Fibroblast of lung (primary cell): Measurements from ENCODE around the gene SLC13A3. TPM values are rescaled to one million over a fixed set of nuclear protein-coding genes. Genes with fewer than 3 reads are reported as not detected.

Experiments
- DNase-seq, 2 donors: peaks; one replicate each; pipeline versions ENCODE4 v3.0.0 to v3.0.0-alpha.2; 2010; ENCODE audit warnings: low read depth in 2 of 2
- H2AFZ ChIP-seq: 2 replicates; pipeline ENCODE4 v1.5.1; 2012; ENCODE audit warnings: low read length, control low read depth, inconsistent platforms
- H3K27ac ChIP-seq: 2 replicates; pipeline ENCODE4 v1.5.1; 2011; ENCODE audit warnings: low read length, control low read depth; ENCODE audit not compliant: insufficient read depth
- H3K27me3 ChIP-seq: 2 replicates; pipeline ENCODE4 v1.5.1; 2011; ENCODE audit warnings: mild to moderate bottlenecking, low read length; ENCODE audit not compliant: control insufficient read depth, insufficient read depth
- H3K36me3 ChIP-seq: 2 replicates; pipeline ENCODE4 v1.5.1; 2011; ENCODE audit warnings: low read length; ENCODE audit not compliant: control insufficient read depth, insufficient read depth
- H3K4me1 ChIP-seq: 2 replicates; pipeline ENCODE4 v1.5.1; 2011; ENCODE audit warnings: low read length; ENCODE audit not compliant: control insufficient read depth, insufficient read depth; ENCODE audit errors: extremely low read depth
- H3K4me2 ChIP-seq: 2 replicates; pipeline ENCODE4 v1.5.1; 2011; ENCODE audit warnings: low read length, control low read depth; ENCODE audit not compliant: insufficient read depth; ENCODE audit errors: extremely low read depth
- H3K4me3 ChIP-seq, 4 experiments: fragments of 200-600 bp in 1 of 4; sonication (generic) in 1 of 4; replicated peaks in 1 of 4; 2 replicates each; pipeline ENCODE4 v1.5.1; 2011 to 2016; ENCODE audit warnings: low read length in 4 of 4, low read depth in 3 of 4, mild to moderate bottlenecking in 3 of 4, control low read depth in 2 of 4, inconsistent platforms in 1 of 4, mixed read lengths in 1 of 4; ENCODE audit not compliant: insufficient read depth in 1 of 4; ENCODE audit errors: control extremely low read depth in 1 of 4
- H3K79me2 ChIP-seq: 2 replicates; pipeline ENCODE4 v1.5.1; 2012; ENCODE audit warnings: mild to moderate bottlenecking, low read length, inconsistent platforms; ENCODE audit not compliant: control insufficient read depth, insufficient read depth
- H3K9ac ChIP-seq: 2 replicates; pipeline ENCODE4 v1.5.1; 2011; ENCODE audit warnings: mild to moderate bottlenecking, low read length, control low read depth; ENCODE audit not compliant: insufficient read depth
- H3K9me3 ChIP-seq: 2 replicates; pipeline ENCODE4 v1.5.1; 2012; ENCODE audit warnings: low read depth, low read length; ENCODE audit not compliant: control insufficient read depth, insufficient read depth
- H4K20me1 ChIP-seq: 2 replicates; pipeline ENCODE4 v1.5.1; 2011; ENCODE audit warnings: low read length; ENCODE audit not compliant: control insufficient read depth, insufficient read depth; ENCODE audit errors: extremely low read depth
- EZH2 ChIP-seq: IDR thresholded peaks from 2 replicates; pipeline ENCODE4 v1.5.1; 2012; ENCODE audit warnings: low read length, control low read depth, mild to moderate bottlenecking; ENCODE audit errors: missing control alignments
- polyA plus RNA-seq, 2 donors: library from polyadenylated mRNA; depleted of rRNA in 1 of 2; stranded (reverse) in 1 of 2; unstranded in 1 of 2; fragments of >200 nt; gene quantifications; 2 replicates each; pipeline ENCODE4 v1.2.1, GENCODE V29; 2011 to 2012; ENCODE audit warnings: missing spikeins in 1 of 2
- total RNA-seq: library from RNA; depleted of rRNA; stranded (reverse); fragments of >200 nt; gene quantifications from 2 replicates; pipeline ENCODE4 v1.2.1, GENCODE V29; 2014
- TF ChIP-seq, protein P1 (sequence below), 2 donors: IDR thresholded peaks in 1 of 2; conservative IDR thresholded peaks in 1 of 2; 1 replicate in 1 of 2; 2 replicates in 1 of 2; pipeline ENCODE4 v1.5.1; 2011 to 2012; ENCODE audit warnings: low read length in 2 of 2, control low read depth in 1 of 2, inconsistent platforms in 1 of 2, low read depth in 1 of 2, mild to moderate bottlenecking in 1 of 2

Gene SLC13A3
- total and polyA plus RNA-seq, 2 donors (not counting 1 experiment from before 2014, with no cell fraction given) = 2.2 to 5.6 TPM

DNA sequence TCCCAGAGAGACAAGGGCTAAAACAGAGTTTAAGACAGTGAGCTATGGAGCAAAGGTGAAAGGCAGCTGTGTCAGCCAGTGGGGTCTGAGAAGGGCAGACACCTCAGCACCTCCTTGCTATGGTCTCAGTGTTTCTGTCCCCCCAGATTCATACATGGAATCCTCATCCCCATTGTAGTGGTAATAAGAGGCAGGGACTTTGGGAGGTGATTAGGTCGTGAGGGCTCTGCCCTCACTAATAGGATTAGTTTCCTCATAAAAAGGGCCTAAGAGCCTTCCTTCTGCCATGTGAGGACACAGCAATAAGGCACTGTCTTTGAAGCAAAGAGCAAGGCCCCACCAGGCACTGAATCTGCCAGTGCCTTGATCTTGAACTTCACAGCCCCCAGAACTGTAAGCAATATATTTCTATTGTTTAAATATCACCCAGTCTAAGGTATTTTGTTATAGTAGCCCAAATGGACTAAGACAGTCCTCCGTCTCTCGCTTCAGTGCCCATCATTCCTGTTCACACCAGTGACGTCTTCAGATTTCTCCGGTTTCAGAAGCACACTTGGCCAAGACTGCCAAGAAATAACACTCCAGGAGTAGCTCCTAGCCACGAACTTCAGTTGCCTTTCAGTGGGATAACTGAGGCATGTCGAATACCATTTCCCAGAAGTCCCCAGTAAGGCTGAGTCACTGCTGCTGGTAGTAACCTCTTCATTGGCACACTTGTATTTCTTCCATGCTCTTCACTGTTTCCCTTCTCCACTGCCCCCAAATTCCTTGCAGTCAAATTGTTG is 32.8 kb downstream of the SLC13A3 start:
- Histone ChIP-seq H3K27me3 (no peaks in the 10 kb centered on the region), H3K4me2 (no peak overlapping the region), H3K4me1 (no peaks in the 10 kb centered on the region), H4K20me1 (no peaks in the 10 kb centered on the region), H3K9ac (no peak overlapping the region), H3K36me3 (no peaks in the 10 kb centered on the region), H2AFZ (no peak overlapping the region), H3K4me3 (no peak overlapping the region), H3K9me3 (no peaks in the 10 kb centered on the region), H3K27ac (no peak overlapping the region), H3K79me2 (no peaks in the 10 kb centered on the region)
- TF ChIP-seq, protein P1, sequence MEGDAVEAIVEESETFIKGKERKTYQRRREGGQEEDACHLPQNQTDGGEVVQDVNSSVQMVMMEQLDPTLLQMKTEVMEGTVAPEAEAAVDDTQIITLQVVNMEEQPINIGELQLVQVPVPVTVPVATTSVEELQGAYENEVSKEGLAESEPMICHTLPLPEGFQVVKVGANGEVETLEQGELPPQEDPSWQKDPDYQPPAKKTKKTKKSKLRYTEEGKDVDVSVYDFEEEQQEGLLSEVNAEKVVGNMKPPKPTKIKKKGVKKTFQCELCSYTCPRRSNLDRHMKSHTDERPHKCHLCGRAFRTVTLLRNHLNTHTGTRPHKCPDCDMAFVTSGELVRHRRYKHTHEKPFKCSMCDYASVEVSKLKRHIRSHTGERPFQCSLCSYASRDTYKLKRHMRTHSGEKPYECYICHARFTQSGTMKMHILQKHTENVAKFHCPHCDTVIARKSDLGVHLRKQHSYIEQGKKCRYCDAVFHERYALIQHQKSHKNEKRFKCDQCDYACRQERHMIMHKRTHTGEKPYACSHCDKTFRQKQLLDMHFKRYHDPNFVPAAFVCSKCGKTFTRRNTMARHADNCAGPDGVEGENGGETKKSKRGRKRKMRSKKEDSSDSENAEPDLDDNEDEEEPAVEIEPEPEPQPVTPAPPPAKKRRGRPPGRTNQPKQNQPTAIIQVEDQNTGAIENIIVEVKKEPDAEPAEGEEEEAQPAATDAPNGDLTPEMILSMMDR (conservative IDR thresholded peaks at IDR 0.05 in 1 of 2, IDR thresholded peaks at IDR 0.05 in 1 of 2; ENCODE audit: low read depth in 1 of 2, low read length in 2 of 2) = no peak
- TF ChIP-seq EZH2 = no peak
- DNase-seq = no peak

DNA sequence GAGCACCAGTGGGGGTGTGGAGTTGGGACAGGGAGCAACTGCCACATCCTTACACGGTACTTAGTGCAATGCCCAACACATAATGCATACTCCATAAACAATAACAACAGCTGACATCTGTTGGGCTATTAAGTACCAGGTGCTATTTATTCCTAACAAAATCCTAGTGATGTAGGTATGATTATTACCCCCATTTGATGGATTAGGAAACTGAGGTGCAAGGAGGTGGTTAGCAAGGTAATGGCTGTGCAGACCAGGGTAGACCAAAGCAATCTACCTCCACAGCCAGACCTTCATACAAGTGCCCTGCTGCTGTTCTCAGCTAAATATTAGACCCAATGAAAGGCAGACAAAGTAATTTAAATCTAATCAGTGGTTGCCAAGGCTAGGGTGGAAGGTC is 36.8 kb downstream of the SLC13A3 start:
- Histone ChIP-seq H3K27ac (no peak overlapping the region), H3K9me3 (no peaks in the 10 kb centered on the region), H4K20me1 (no peaks in the 10 kb centered on the region), H3K9ac (no peak overlapping the region), H3K4me3 (no peak overlapping the region), H3K27me3 (no peaks in the 10 kb centered on the region), H2AFZ (no peak overlapping the region), H3K4me1 (no peaks in the 10 kb centered on the region), H3K79me2 (no peaks in the 10 kb centered on the region), H3K4me2 (no peak overlapping the region), H3K36me3 (no peaks in the 10 kb centered on the region)
- no peak for DNase-seq
- TF ChIP-seq, protein P1 (conservative IDR thresholded peaks at IDR 0.05 in 1 of 2, IDR thresholded peaks at IDR 0.05 in 1 of 2; ENCODE audit: low read depth in 1 of 2, low read length in 2 of 2) = no peak
- no peak for TF ChIP-seq EZH2

DNA sequence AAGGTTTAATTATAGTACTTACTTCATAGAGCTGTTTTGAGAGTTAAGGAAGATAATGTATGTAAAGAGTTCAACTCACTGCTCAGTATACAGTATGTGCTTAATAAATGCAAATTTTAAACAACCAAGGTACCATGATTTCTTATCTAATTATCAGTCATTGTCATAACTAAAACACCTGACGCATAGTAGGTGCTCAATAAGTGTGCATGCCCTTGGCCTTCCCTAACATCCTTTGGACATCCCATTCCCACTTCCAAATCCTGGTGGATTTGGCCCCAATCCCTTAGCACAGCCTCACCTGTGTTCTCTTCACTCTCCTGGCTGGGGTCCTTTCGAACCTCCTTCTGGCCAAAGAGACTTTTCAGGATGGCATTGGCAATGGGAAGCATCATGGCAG is 41.1 kb downstream of the SLC13A3 start:
- Histone ChIP-seq H3K9ac (no peak overlapping the region), H3K4me2 (no peak overlapping the region), H2AFZ (no peak overlapping the region), H3K4me3 (no peak overlapping the region), H3K79me2 (no peaks in the 10 kb centered on the region), H3K36me3 (no peaks in the 10 kb centered on the region), H3K27ac (no peak overlapping the region), H3K9me3 (no peaks in the 10 kb centered on the region), H3K4me1 (no peaks in the 10 kb centered on the region), H3K27me3 (no peaks in the 10 kb centered on the region), H4K20me1 (no peaks in the 10 kb centered on the region)
- no peak for DNase-seq
- no peak for TF ChIP-seq EZH2
- TF ChIP-seq, protein P1 (conservative IDR thresholded peaks at IDR 0.05 in 1 of 2, IDR thresholded peaks at IDR 0.05 in 1 of 2; ENCODE audit: low read depth in 1 of 2, low read length in 2 of 2) = no peak
